Measurements from ENCODE around the gene HDAC1.

Gene HDAC1

GRCh38 chr1:32266921-32267591 is 24.8 kb upstream of the HDAC1 start:
- no peak for TF ChIP-seq CTCF (IDR thresholded peaks at IDR 0.05; ENCODE audit: low read depth, low read length)
- no peak overlapping the region for H3K4me3 ChIP-seq (ENCODE audit: low read depth, low read length)

GRCh38 chr1:32269744-32270143 is 22.1 kb upstream of the HDAC1 start:
- TF ChIP-seq CTCF (IDR thresholded peaks at IDR 0.05; ENCODE audit: low read depth, low read length) = no peak

GRCh38 chr1:32272557-32273390 is 19.1 kb upstream of the HDAC1 start:
- no peak for TF ChIP-seq CTCF (IDR thresholded peaks at IDR 0.05; ENCODE audit: low read depth, low read length)
- no peak overlapping the region for H3K4me3 ChIP-seq (ENCODE audit: low read depth, low read length)

More at GRCh38 chr1:32269744-32270143, 22.1 kb upstream of the HDAC1 start:
- H3K4me3 ChIP-seq (ENCODE audit: low read depth, low read length) = no peak overlapping the region

- H3K4me3 ChIP-seq (ENCODE audit: low read depth, low read length) = no peak overlapping the region
Observed at GRCh38 chr1:32273391-32274208, 18.3 kb upstream of the HDAC1 start.

GRCh38 chr1:32274646-32275340 is 17.1 kb upstream of the HDAC1 start:
- TF ChIP-seq CTCF (IDR thresholded peaks at IDR 0.05; ENCODE audit: low read depth, low read length) = no peak
- H3K4me3 ChIP-seq (ENCODE audit: low read depth, low read length) = no peak overlapping the region

More at GRCh38 chr1:32273391-32274208, 18.3 kb upstream of the HDAC1 start:
- TF ChIP-seq CTCF (IDR thresholded peaks at IDR 0.05; ENCODE audit: low read depth, low read length) = no peak

- no peak overlapping the region for H3K4me3 ChIP-seq (ENCODE audit: low read depth, low read length)
- no peak for TF ChIP-seq CTCF (IDR thresholded peaks at IDR 0.05; ENCODE audit: low read depth, low read length)
Observed at GRCh38 chr1:32275424-32275823, 16.5 kb upstream of the HDAC1 start.
